H1 (cell line): ENCODE results near the gene HOMER1. TPM values are rescaled to one million over a fixed set of nuclear protein-coding genes. Genes with fewer than 3 reads are reported as not detected.

Experiments
- CTCF ChIA-PET: fragments of 300-600 bp; sonication (Branson Sonifier 250); formaldehyde crosslinking; loops from one replicate; lab custom pipeline; 2021; ENCODE audit not compliant: partially characterized antibody; lab: Charles Lee
- POLR2A ChIA-PET: fragments of 300-600 bp; sonication (Branson Sonifier 250); formaldehyde crosslinking; loops from one replicate; lab custom pipeline; 2021; ENCODE audit warnings: inconsistent platforms; ENCODE audit not compliant: partially characterized antibody; lab: Charles Lee
- DNase-seq, 2 experiments: peaks; one replicate each; pipeline versions ENCODE4 v3.0.0 to v3.0.0-alpha.2; 2010 to 2022; ENCODE audit warnings: low spot score in 2 of 2, low read depth in 1 of 2, mixed read lengths in 1 of 2
- FAIRE-seq: peaks from 2 replicates; lab custom pipeline; 2011; peaks lifted over from hg19 to GRCh38; lab: Jason Lieb, UNC
- H2AFZ ChIP-seq: 2 replicates; pipeline ENCODE4 v1.8.1; 2012; ENCODE audit warnings: low read length, inconsistent platforms
- H2AK5ac ChIP-seq: 2 replicates; pipeline ENCODE4 v1.6.1; 2013; ENCODE audit warnings: low read depth, low read length
- H2BK120ac ChIP-seq: replicated peaks from 2 replicates; pipeline ENCODE3; 2013; ENCODE audit warnings: low read depth, low read length, inconsistent platforms
- H2BK12ac ChIP-seq: 2 replicates; pipeline ENCODE4 v1.6.1; 2013; ENCODE audit warnings: low read depth, low read length
- H2BK15ac ChIP-seq: 2 replicates; pipeline ENCODE4 v1.6.1; 2013; ENCODE audit warnings: low read length
- H2BK20ac ChIP-seq: 2 replicates; pipeline ENCODE4 v1.6.1; 2013; ENCODE audit warnings: low read length
- H2BK5ac ChIP-seq: 2 replicates; pipeline ENCODE4 v1.6.1; 2013; ENCODE audit warnings: low read depth, low read length
- H3K14ac ChIP-seq: 2 replicates; pipeline ENCODE4 v1.6.1; 2013; ENCODE audit warnings: inconsistent platforms; ENCODE audit not compliant: insufficient read length
- H3K18ac ChIP-seq: 2 replicates; pipeline ENCODE4 v1.6.1; 2013; ENCODE audit warnings: low read length; ENCODE audit errors: extremely low read depth
- H3K23ac ChIP-seq: 2 replicates; pipeline ENCODE4 v1.6.1; 2013; ENCODE audit warnings: inconsistent platforms; ENCODE audit not compliant: insufficient read length
- H3K23me2 ChIP-seq: 2 replicates; pipeline ENCODE4 v1.6.1; 2013; ENCODE audit warnings: low read depth, low read length
- H3K27ac ChIP-seq: 2 replicates; pipeline ENCODE4 v1.6.1; 2011; ENCODE audit warnings: low read depth, low read length, inconsistent platforms
- H3K27me3 ChIP-seq, 4 experiments: replicated peaks in 1 of 4; 1 replicate in 1 of 4; 2 replicates in 3 of 4; pipeline versions ENCODE4 v1.6.1 to v1.8.1; 2011 to 2013; ENCODE audit warnings: low read length in 3 of 4, mild to moderate bottlenecking in 3 of 4, inconsistent platforms in 2 of 4, mixed read lengths in 2 of 4, moderate library complexity in 1 of 4; ENCODE audit not compliant: control insufficient read depth in 3 of 4, insufficient read depth in 3 of 4; ENCODE audit errors: extremely low read depth in 1 of 4
- H3K36me3 ChIP-seq, 4 experiments: 2 replicates each; pipeline versions ENCODE4 v1.6.1 to v1.8.1; 2011 to 2013; ENCODE audit warnings: mild to moderate bottlenecking in 4 of 4, low read length in 3 of 4, moderate library complexity in 2 of 4, control low read depth in 1 of 4, inconsistent platforms in 1 of 4; ENCODE audit not compliant: insufficient read depth in 4 of 4, control insufficient read depth in 2 of 4
- H3K4ac ChIP-seq: replicated peaks from 2 replicates; pipeline ENCODE3; 2013; ENCODE audit warnings: low read length, low read depth, mixed read lengths, inconsistent platforms; ENCODE audit not compliant: insufficient read length
- H3K4me1 ChIP-seq, 4 experiments: replicated peaks in 1 of 4; 1 replicate in 1 of 4; 2 replicates in 3 of 4; pipeline versions ENCODE4 v1.6.1 to v1.8.1; 2011 to 2013; ENCODE audit warnings: low read length in 3 of 4, inconsistent platforms in 2 of 4, mixed read lengths in 1 of 4; ENCODE audit not compliant: insufficient read depth in 4 of 4, control insufficient read depth in 3 of 4
- H3K4me2 ChIP-seq, 2 experiments: 2 replicates each; pipeline versions ENCODE4 v1.6.1 to v1.8.1; 2011 to 2013; ENCODE audit warnings: low read depth in 2 of 2, low read length in 2 of 2, control low read depth in 1 of 2, inconsistent platforms in 1 of 2, mild to moderate bottlenecking in 1 of 2; ENCODE audit not compliant: insufficient read depth in 1 of 2
- H3K4me3 ChIP-seq, 4 experiments: fragments of 200-600, 300-600 bp in 1 of 4; sonication (generic), shearing (Covaris generic), sonication (Bioruptor Twin) in 1 of 4; 2 replicates each; pipeline versions ENCODE4 v1.5.1 to v1.8.1; 2011 to 2016; ENCODE audit warnings: low read length in 4 of 4, low read depth in 3 of 4, control low read depth in 2 of 4, inconsistent platforms in 2 of 4, mild to moderate bottlenecking in 2 of 4, mixed read lengths in 1 of 4, moderate library complexity in 1 of 4; ENCODE audit not compliant: insufficient read depth in 2 of 4; ENCODE audit errors: extremely low read depth in 1 of 4
- H3K56ac ChIP-seq: replicated peaks from 2 replicates; pipeline ENCODE3; 2013; ENCODE audit warnings: low read depth, mild to moderate bottlenecking, mixed read lengths, low read length, inconsistent platforms; ENCODE audit not compliant: insufficient read length
- H3K79me1 ChIP-seq: 2 replicates; pipeline ENCODE4 v1.6.1; 2013; ENCODE audit warnings: low read depth, low read length, control low read depth
- H3K79me2 ChIP-seq, 2 experiments: 2 replicates each; pipeline versions ENCODE4 v1.6.1 to v1.8.1; 2012 to 2013; ENCODE audit warnings: low read length in 2 of 2, mild to moderate bottlenecking in 2 of 2, inconsistent platforms in 1 of 2; ENCODE audit not compliant: insufficient read depth in 2 of 2, control insufficient read depth in 1 of 2
- H3K9ac ChIP-seq, 4 experiments: replicated peaks in 1 of 4; 1 replicate in 1 of 4; 2 replicates in 3 of 4; pipeline versions ENCODE4 v1.6.1 to v1.8.1; 2011 to 2013; ENCODE audit warnings: low read depth in 3 of 4, low read length in 3 of 4, control low read depth in 2 of 4, mild to moderate bottlenecking in 2 of 4, moderate library complexity in 2 of 4, inconsistent platforms in 1 of 4; ENCODE audit errors: extremely low read depth in 1 of 4
- H3K9me3 ChIP-seq, 2 experiments: 2 replicates each; pipeline versions ENCODE4 v1.6.1 to v1.8.1; 2012 to 2013; ENCODE audit warnings: mild to moderate bottlenecking in 2 of 2, moderate library complexity in 2 of 2, control low read depth in 1 of 2, inconsistent platforms in 1 of 2, low read depth in 1 of 2, low read length in 1 of 2, mixed read lengths in 1 of 2; ENCODE audit not compliant: insufficient read depth in 2 of 2
- H4K20me1 ChIP-seq, 2 experiments: replicated peaks in 1 of 2; 2 replicates each; pipeline versions ENCODE3 to v1.8.1; 2011 to 2013; ENCODE audit warnings: inconsistent platforms in 2 of 2, low read length in 2 of 2, mild to moderate bottlenecking in 1 of 2; ENCODE audit not compliant: insufficient read depth in 2 of 2, control insufficient read depth in 1 of 2
- H4K5ac ChIP-seq: 2 replicates; pipeline ENCODE4 v1.6.1; 2013; ENCODE audit warnings: low read length, low read depth, mixed read lengths, inconsistent platforms; ENCODE audit not compliant: insufficient read length
- H4K8ac ChIP-seq: 2 replicates; pipeline ENCODE4 v1.8.0; 2013; ENCODE audit warnings: mild to moderate bottlenecking, moderate library complexity, low read length, inconsistent platforms; ENCODE audit not compliant: insufficient read depth; ENCODE audit errors: extremely low read depth
- H4K91ac ChIP-seq: replicated peaks from 2 replicates; pipeline ENCODE3; 2013; ENCODE audit warnings: low read length, mixed read lengths, inconsistent platforms; ENCODE audit not compliant: insufficient read length
- FOSL1 ChIP-seq: IDR thresholded peaks from 2 replicates; pipeline ENCODE4 v1.6.1; 2011; ENCODE audit warnings: mild to moderate bottlenecking, low read depth, low read length, moderate library complexity; ENCODE audit not compliant: insufficient read depth
- NANOG ChIP-seq: IDR thresholded peaks from 2 replicates; pipeline ENCODE4 v1.6.1; 2011; ENCODE audit warnings: low read length, low read depth, mild to moderate bottlenecking, inconsistent platforms; ENCODE audit not compliant: insufficient read depth, poor library complexity, severe bottlenecking
- WGBS, 2 experiments: shearing (Covaris generic) in 1 of 2; methylation state at CpG; one replicate each; pipeline versions ENCODE4 v1.1.6 to v1.1.7; 2013 to 2015; ENCODE audit warnings: low lambda C conversion rate in 2 of 2, mixed read lengths in 2 of 2, inconsistent platforms in 1 of 2, low coverage in 1 of 2, missing lambda C conversion rate in 1 of 2; ENCODE audit not compliant: insufficient replicate concordance in 2 of 2, insufficient coverage in 1 of 2, insufficient read length in 1 of 2; ENCODE audit errors: extremely low coverage in 1 of 2, missing lambda C conversion rate in 1 of 2; 5-methylcytosine and 5-hydroxymethylcytosine counted together
- polyA plus RNA-seq, 7 experiments: library from polyadenylated mRNA; depleted of rRNA in 3 of 7; stranded (reverse) in 5 of 7; unstranded in 2 of 7; fragments of >200 nt in 5 of 7; fragments of 200-250 nt in 2 of 7; gene quantifications; 1 replicate in 5 of 7; 2 replicates in 1 of 7; 4 replicates in 1 of 7; pipeline versions ENCODE4 v1.2.1 to v1.2.3, GENCODE V29; 2011 to 2013; ENCODE audit warnings: missing spikeins in 2 of 7, mixed read lengths in 2 of 7
- total RNA-seq: library from RNA; stranded (reverse); fragmentation: NEBNext Ultra II Directional; extraction: Animal tissue kit (Norgen Biotek cat#: 25700); gene quantifications from 2 replicates; pipeline ENCODE4 v1.2.1, GENCODE V29; 2021

HOMER1 gene
- total and polyA plus RNA-seq, 2 of the 8 experiments (the other 6 are each of a cell fraction or from before 2014, with no cell fraction given), result 6.4 to 57.9 TPM

GRCh38 chr5:79401216-79401615 is 112.7 kb downstream of the HOMER1 start:
- Histone ChIP-seq H3K27ac (no peak overlapping the region), H4K5ac (no peak overlapping the region), H3K14ac (no peak overlapping the region), H2BK12ac (no peak overlapping the region), H2BK120ac (no peak overlapping the region), H3K4me2 (no peak overlapping the region), H3K27me3 (no peaks in the 10 kb centered on the region), H2AFZ (no peak overlapping the region), H2BK5ac (no peak overlapping the region), H3K4ac (no peak overlapping the region), H3K36me3 (peaks cover 0 to 8% (median 0%) of the 10 kb centered on the region in 4 experiments; a peak in 4 of 8 replicates), H4K91ac (no peak overlapping the region), H3K4me3 (no peak overlapping the region), H3K4me1 (no peaks in the 10 kb centered on the region), H3K23ac (no peak overlapping the region), H3K18ac (no peak overlapping the region), H4K8ac (no peak overlapping the region), H3K9me3 (no peaks in the 10 kb centered on the region), H3K23me2 (no peaks in the 10 kb centered on the region; the same call in 1 of the 2 replicates), H3K79me1 (no peaks in the 10 kb centered on the region), H3K9ac (no peak overlapping the region), H2BK20ac (no peak overlapping the region), H3K79me2 (no peaks in the 10 kb centered on the region), H3K56ac (no peak overlapping the region), H4K20me1 (no peaks in the 10 kb centered on the region), H2AK5ac (no peak overlapping the region), H2BK15ac (no peak overlapping the region)
- no peak for FAIRE-seq
- WGBS, 2 experiments, result 86% methylated on average over 5 of the region's 5 CpGs; no CpG with 5 or more reads in 1 of the 2 experiments
- CTCF ChIA-PET, result interaction anchor here (0.6 to 1.3 kb wide), 2 partner anchors 42 to 169 kb away, joined by 3 to 5 read pairs; no protein-coding TSS in a partner anchor
- no peak for DNase-seq
- TF ChIP-seq NANOG, result no peak
- no peak for TF ChIP-seq FOSL1
- POLR2A ChIA-PET, result no interaction called here
